Measurements from ENCODE around the gene CA6.
"Not testable (repeated sequence)": the region's sequence is repeated elsewhere in the genome, so short reads cannot be mapped to it uniquely, and the experiment has no call there.

CA6 gene

GRCh38 chr1:8976338-8976737 is 30.7 kb downstream of the CA6 start:
- no peak for DNase-seq

GRCh38 chr1:8976896-8977450 is 31.3 kb downstream of the CA6 start:
- DNase-seq = no peak

GRCh38 chr1:8980656-8981055 is 35.0 kb downstream of the CA6 start:
- no peak for DNase-seq

- DNase-seq = no peak
These were observed 35.5 kb downstream of the CA6 start for GRCh38 chr1:8981169-8981568.

- DNase-seq = no peak
These were observed 38.5 kb downstream of the CA6 start for GRCh38 chr1:8984203-8984602.

GRCh38 chr1:8984990-8985389 is 39.3 kb downstream of the CA6 start:
- no peak for DNase-seq

- peak; percentile 45 for DNase-seq
These were observed 40.5 kb downstream of the CA6 start for GRCh38 chr1:8985915-8986813.

- DNase-seq = no peak
These were observed 41.1 kb downstream of the CA6 start for GRCh38 chr1:8986814-8987190.

GRCh38 chr1:8987881-8988617 is 42.4 kb downstream of the CA6 start:
- DNase-seq = no peak

- DNase-seq = no peak
These were observed 42.9 kb downstream of the CA6 start for GRCh38 chr1:8988618-8988967.

- no peak for DNase-seq
These were observed 43.4 kb downstream of the CA6 start for GRCh38 chr1:8989061-8989460.

- DNase-seq = no peak
These were observed 44.2 kb downstream of the CA6 start for GRCh38 chr1:8989821-8990220.

GRCh38 chr1:8992936-8993687 is 47.4 kb downstream of the CA6 start:
- no peak for DNase-seq

- not testable (repeated sequence) for DNase-seq
These were observed 48.5 kb downstream of the CA6 start for GRCh38 chr1:8993962-8994675.

- not testable (repeated sequence) for DNase-seq
These were observed 56.0 kb downstream of the CA6 start for GRCh38 chr1:9001534-9002214.

- DNase-seq = not testable (repeated sequence)
These were observed 56.5 kb downstream of the CA6 start for GRCh38 chr1:9002215-9002560.

GRCh38 chr1:9004031-9004699 is 58.5 kb downstream of the CA6 start:
- no peak for DNase-seq

- peak; percentile 74 for DNase-seq
These were observed 59.2 kb downstream of the CA6 start for GRCh38 chr1:9004700-9005394.

- no peak for DNase-seq
These were observed 59.7 kb downstream of the CA6 start for GRCh38 chr1:9005395-9005708.

- DNase-seq = no peak
These were observed 61.4 kb downstream of the CA6 start for GRCh38 chr1:9006956-9007615.
